GM12801 (cell line): ENCODE data around the gene TRIM66.

Experiments
- TF ChIP-seq, protein P1 (sequence below): IDR thresholded peaks from one replicate; pipeline ENCODE4 v1.5.1; 2011; ENCODE audit warnings: control low read depth; ENCODE audit not compliant: insufficient read length; ENCODE audit errors: extremely low read depth

The TRIM66 gene

GRCh38 chr11:8642196-8642841 is 40.1 kb downstream of the TRIM66 start:
- TF ChIP-seq, protein P1, sequence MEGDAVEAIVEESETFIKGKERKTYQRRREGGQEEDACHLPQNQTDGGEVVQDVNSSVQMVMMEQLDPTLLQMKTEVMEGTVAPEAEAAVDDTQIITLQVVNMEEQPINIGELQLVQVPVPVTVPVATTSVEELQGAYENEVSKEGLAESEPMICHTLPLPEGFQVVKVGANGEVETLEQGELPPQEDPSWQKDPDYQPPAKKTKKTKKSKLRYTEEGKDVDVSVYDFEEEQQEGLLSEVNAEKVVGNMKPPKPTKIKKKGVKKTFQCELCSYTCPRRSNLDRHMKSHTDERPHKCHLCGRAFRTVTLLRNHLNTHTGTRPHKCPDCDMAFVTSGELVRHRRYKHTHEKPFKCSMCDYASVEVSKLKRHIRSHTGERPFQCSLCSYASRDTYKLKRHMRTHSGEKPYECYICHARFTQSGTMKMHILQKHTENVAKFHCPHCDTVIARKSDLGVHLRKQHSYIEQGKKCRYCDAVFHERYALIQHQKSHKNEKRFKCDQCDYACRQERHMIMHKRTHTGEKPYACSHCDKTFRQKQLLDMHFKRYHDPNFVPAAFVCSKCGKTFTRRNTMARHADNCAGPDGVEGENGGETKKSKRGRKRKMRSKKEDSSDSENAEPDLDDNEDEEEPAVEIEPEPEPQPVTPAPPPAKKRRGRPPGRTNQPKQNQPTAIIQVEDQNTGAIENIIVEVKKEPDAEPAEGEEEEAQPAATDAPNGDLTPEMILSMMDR = no peak

DNA sequence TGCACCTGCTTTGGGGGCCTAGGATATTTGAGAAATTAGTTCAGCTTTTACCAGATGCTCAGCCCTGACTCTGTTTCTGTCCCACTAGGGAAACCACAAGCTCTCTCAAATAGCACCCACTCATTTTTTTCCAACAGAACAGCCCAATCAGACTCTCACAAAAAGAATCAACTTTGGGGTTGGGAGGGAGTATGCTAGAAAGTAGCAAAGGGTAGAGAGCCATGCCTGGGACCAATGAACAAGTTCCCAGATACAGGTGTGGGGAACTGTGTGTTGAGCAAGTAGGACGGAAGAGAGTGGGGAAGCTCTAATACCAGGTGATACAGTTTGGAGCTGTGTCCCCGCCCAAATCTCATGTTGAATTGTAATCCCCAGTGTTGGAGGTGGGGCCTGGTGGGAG is 41.1 kb downstream of the TRIM66 start:
- TF ChIP-seq, protein P1 = no peak

GRCh38 chr11:8640267-8640906 is 42.1 kb downstream of the TRIM66 start:
- TF ChIP-seq, protein P1 = no peak

DNA sequence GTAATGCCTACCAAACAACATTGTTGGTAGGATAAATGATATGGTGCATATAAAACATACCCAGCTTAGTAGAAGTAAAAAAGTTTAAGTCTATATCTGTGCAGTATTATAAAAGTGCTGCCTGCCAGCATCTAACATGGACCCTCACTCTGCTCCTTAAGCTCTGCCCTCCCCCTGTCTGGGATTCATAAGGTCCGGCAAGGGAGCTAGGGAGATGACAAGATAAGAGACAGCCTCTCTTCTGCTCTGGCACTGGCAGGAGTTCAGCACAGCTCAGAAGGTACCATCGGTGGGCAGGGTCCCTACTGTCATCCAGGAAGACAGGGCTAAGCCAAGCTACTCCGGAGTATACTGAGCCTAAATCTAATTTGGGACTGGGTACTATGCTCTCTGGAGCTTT is 42.8 kb downstream of the TRIM66 start:
- TF ChIP-seq, protein P1 = no peak

DNA sequence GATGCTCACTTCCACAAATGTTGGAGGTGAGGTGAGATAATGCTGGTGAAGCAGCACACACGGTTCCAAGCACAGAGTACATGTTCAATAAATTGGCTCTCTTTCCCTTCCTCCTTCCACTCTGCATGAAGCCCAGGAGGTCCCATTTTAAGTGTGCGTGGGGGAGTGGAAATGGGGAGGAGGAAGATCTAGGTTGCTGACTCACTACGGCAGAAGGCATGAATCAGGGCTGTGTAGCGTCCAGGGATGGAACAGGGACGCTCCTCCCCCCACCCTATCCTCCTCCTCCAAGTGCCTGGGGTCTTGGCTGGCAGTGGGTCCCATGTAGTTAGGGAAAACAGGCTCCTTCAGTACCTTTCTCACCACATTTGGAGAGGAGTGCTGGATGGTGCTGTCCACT is 44.2 kb downstream of the TRIM66 start:
- TF ChIP-seq, protein P1 = no peak

DNA sequence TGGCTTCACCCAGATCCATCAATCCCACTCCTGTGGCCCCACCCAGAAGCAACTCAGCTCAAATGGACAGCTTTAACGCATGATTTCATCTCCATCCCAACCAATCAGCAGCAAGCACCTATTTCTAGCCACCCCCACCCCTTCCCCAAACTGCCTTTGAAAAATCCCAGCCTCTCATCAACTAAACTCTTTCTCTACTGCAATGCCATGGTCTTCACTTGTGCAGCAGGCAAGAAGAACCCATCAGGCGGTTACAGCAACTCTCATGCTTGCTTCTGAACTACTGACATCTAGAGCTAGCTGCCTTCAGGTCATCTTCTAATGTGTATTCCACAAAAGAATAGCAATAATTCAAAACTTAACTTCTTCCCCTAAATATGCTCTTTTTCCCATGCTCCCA is 46.3 kb downstream of the TRIM66 start:
- TF ChIP-seq, protein P1 = no peak

GRCh38 chr11:8634498-8634897 is 48.0 kb downstream of the TRIM66 start:
- TF ChIP-seq, protein P1 = no peak
